OCI-LY3 (cell line): ENCODE measurements around the gene ADNP.

Source experiments
- H2AFZ ChIP-seq: fragments of 200-600, 300-600 bp; shearing (Covaris generic); 2 replicates; pipeline ENCODE4 v1.6.0; 2014; ENCODE audit warnings: antibody characterized with exemption, low read depth, low read length
- H3K27ac ChIP-seq: fragments of 200-600, 300-600 bp; sonication (generic); 2 replicates; pipeline ENCODE4 v1.5.1; 2014; ENCODE audit warnings: mild to moderate bottlenecking, low read length, moderate library complexity, mixed read lengths
- H3K27me3 ChIP-seq: fragments of 200-600, 300-600 bp; sonication (generic); 2 replicates; pipeline ENCODE4 v1.6.1; 2014; ENCODE audit warnings: low read depth, low read length, mixed read lengths
- H3K36me3 ChIP-seq: fragments of 200-600, 300-600 bp; sonication (generic); replicated peaks from 2 replicates; pipeline ENCODE3; 2014; ENCODE audit warnings: low read depth, low read length, mixed read lengths
- H3K4me1 ChIP-seq: fragments of 300-600, 200-600 bp; sonication (generic); 2 replicates; pipeline ENCODE4 v1.6.1; 2014; ENCODE audit warnings: low read length, mixed read lengths
- H3K4me2 ChIP-seq: fragments of 200-600, 300-600 bp; sonication (generic); 2 replicates; pipeline ENCODE4 v1.6.1; 2014; ENCODE audit warnings: low read length, mixed read lengths
- H3K4me3 ChIP-seq: fragments of 300-600, 200-600 bp; sonication (generic); 2 replicates; pipeline ENCODE4 v1.5.1; 2014; ENCODE audit warnings: antibody characterized with exemption, mild to moderate bottlenecking, low read length, moderate library complexity
- H3K79me2 ChIP-seq: fragments of 300-600, 200-600 bp; shearing (Covaris generic); 2 replicates; pipeline ENCODE4 v1.6.1; 2014; ENCODE audit warnings: mild to moderate bottlenecking, low read length, mixed read lengths
- H3K9ac ChIP-seq: fragments of 300-600, 200-600 bp; shearing (Covaris generic); 2 replicates; pipeline ENCODE4 v1.6.0; 2014; ENCODE audit warnings: mild to moderate bottlenecking, low read length, moderate library complexity
- H3K9me3 ChIP-seq: fragments of 200-600, 300-600 bp; shearing (Covaris generic); 2 replicates; pipeline ENCODE4 v1.6.1; 2014; ENCODE audit warnings: low read length, mixed read lengths; ENCODE audit not compliant: insufficient read depth
- H4K20me1 ChIP-seq: fragments of 200-600, 300-600 bp; sonication (generic); 2 replicates; pipeline ENCODE4 v1.6.1; 2016; ENCODE audit warnings: low read length, mixed read lengths; ENCODE audit not compliant: insufficient read depth
- CTCF ChIP-seq: fragments of 200-600, 300-600 bp; sonication (generic); IDR thresholded peaks from 2 replicates; pipeline ENCODE4 v1.5.1; 2014; ENCODE audit warnings: antibody characterized with exemption, low read length, low read depth
- EZH2phosphoT487 ChIP-seq: fragments of 200-600 bp; shearing (Covaris generic); IDR thresholded peaks from 2 replicates; pipeline ENCODE4 v1.6.1; 2018; ENCODE audit warnings: antibody characterized with exemption, mixed run types, low read depth

Gene ADNP

DNA sequence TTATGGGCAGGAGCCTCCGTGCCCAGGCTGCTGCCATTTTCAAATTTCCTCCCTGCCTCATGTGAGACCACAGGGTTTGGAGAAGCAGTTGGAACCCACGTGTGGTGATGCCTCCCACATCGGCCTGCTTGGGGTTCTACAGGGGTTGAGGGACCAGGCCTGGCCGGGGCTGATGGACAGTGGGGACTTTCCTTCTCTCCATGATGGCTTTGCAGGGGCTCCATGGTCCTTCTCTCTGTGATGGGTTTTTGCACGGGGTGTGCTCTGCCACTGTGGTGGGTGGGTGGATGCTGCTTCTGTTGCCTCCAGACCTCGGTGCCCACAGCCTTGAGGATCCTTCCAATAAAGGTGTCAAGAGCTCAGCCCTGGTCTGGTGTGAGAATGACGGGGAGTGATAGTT is 54.4 kb downstream of the ADNP start:
- Histone ChIP-seq H4K20me1 (no peaks in the 10 kb centered on the region), H3K9me3 (no peaks in the 10 kb centered on the region), H3K27ac (no peak overlapping the region), H3K79me2 (no peaks in the 10 kb centered on the region), H3K36me3 (no peaks in the 10 kb centered on the region), H3K4me3 (no peak overlapping the region), H3K4me1 (no peaks in the 10 kb centered on the region), H2AFZ (no peak overlapping the region), H3K27me3 (no peaks in the 10 kb centered on the region), H3K4me2 (no peak overlapping the region), H3K9ac (no peak overlapping the region)
- TF ChIP-seq CTCF, result no peak
- TF ChIP-seq EZH2phosphoT487, result no peak

GRCh38 chr20:50876063-50876685 is 55.1 kb downstream of the ADNP start:
- Histone ChIP-seq H3K9me3 (no peaks in the 10 kb centered on the region), H3K36me3 (no peaks in the 10 kb centered on the region), H3K27ac (no peak overlapping the region), H3K4me1 (no peaks in the 10 kb centered on the region), H4K20me1 (no peaks in the 10 kb centered on the region), H3K9ac (no peak overlapping the region), H3K4me2 (no peak overlapping the region), H3K79me2 (no peaks in the 10 kb centered on the region), H2AFZ (no peak overlapping the region), H3K4me3 (no peak overlapping the region), H3K27me3 (no peaks in the 10 kb centered on the region)
- TF ChIP-seq CTCF (no peak), EZH2phosphoT487 (no peak)

GRCh38 chr20:50874758-50875665 is 56.2 kb downstream of the ADNP start:
- no peak overlapping the region for H3K4me2 ChIP-seq
- TF ChIP-seq CTCF, result no peak
- TF ChIP-seq EZH2phosphoT487, result no peak

DNA sequence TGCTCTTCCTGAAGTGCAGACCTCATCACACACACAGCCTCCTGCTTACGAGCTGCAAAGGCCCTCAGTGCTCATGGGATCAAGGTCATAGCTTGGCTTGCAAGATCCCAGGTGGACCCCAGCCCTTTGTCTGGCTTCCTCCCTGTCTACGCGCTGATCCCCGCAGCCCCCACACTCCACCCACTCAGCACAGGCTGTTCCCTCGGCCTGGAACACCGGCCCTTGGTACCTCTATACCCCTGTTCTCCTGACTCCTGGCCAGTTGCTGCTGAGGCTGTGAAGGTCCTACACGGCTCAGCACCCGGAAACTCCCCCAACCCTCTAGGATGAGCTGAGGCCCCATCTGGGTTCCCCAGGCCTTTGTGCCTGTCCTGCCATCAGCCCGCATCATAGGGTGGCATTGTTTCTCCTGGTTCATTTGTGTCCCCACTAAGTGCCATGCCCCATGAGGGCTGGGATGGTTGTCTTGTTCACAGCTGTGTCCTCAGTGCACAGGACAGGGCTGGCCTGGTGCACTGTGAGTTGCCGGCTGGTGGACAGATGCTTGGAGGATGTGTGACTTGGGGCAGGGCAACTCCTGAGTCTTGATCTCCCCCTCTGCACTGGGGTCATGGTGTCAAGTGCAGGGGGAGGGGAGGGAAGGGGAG is 57.0 kb downstream of the ADNP start:
- H3K9me3 ChIP-seq, result no peaks in the 10 kb centered on the region
- no peak overlapping the region for H2AFZ ChIP-seq
- H3K4me2 ChIP-seq, result no peak overlapping the region
- no peaks in the 10 kb centered on the region for H3K27me3 ChIP-seq
- no peak overlapping the region for H3K9ac ChIP-seq
- no peaks in the 10 kb centered on the region for H3K79me2 ChIP-seq
- H3K4me1 ChIP-seq, result no peaks in the 10 kb centered on the region
- H4K20me1 ChIP-seq, result no peaks in the 10 kb centered on the region
- no peak overlapping the region for H3K4me3 ChIP-seq
- no peak for TF ChIP-seq CTCF
- no peak for TF ChIP-seq EZH2phosphoT487
- no peaks in the 10 kb centered on the region for H3K36me3 ChIP-seq
- H3K27ac ChIP-seq, result no peak overlapping the region

More at GRCh38 chr20:50874758-50875665, 56.2 kb downstream of the ADNP start:
- Histone ChIP-seq H3K27ac (no peak overlapping the region), H3K4me3 (no peak overlapping the region), H3K9me3 (no peaks in the 10 kb centered on the region), H3K9ac (no peak overlapping the region), H3K4me1 (no peaks in the 10 kb centered on the region), H3K27me3 (no peaks in the 10 kb centered on the region), H4K20me1 (no peaks in the 10 kb centered on the region), H2AFZ (no peak overlapping the region), H3K36me3 (no peaks in the 10 kb centered on the region), H3K79me2 (no peaks in the 10 kb centered on the region)
